ENCODE data around the gene PAFAH1B1. TPM values are rescaled to one million over a fixed set of nuclear protein-coding genes. Genes with fewer than 3 reads are reported as not detected.

The PAFAH1B1 gene
- total and polyA plus RNA-seq, 2 donors (not counting 1 experiment from before 2014, with no cell fraction given): 41.4 to 170 TPM

DNA sequence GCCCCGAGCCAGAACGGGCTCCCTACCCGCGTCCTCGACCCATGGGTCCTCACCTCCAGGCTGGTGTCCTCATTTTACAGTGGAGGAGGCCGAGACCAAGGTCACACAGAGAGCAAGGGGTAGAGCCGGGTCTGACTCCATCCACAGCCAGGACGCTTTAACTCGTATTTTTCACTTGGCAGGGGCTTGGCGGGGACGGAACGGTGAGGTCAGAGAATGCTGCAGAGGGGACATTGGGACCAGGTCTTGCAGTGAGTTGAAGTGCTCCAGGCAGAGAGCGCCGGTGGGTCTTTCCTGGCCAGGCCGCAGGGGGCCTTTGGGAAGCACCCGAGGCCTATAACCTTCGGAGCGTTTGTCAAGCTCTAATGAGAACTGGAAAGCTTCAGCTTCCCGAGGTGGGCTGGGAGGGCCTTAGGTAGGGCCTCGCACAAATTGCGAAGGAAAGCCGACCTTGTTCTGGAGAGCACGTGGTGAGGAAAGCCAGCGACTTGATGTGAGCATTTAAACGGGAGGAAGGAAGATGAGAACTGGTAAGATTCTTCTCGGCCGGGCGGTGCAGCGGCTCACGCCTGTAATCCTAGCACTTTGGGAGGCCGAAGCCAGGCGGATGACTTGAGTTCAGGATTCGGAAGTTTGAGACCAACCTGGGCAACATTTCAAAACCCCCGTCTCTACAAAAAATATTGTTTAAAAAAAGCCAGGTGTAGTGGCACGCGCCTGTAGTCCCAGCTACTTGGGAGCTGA lies 119.0 kb downstream of the PAFAH1B1 start:
- Histone ChIP-seq H2AFZ (ENCODE audit: insufficient read depth, low read depth, low read length, poor library complexity, severe bottlenecking) (peak overlapping the region; percentile 99), H3K27ac (ENCODE audit: low read length in 2 of 2) (peak overlapping the region; percentile 46 to 69), H3K79me2 (ENCODE audit: control insufficient read depth, insufficient read depth, low read length) (peaks cover 45% of the 10 kb centered on the region), H3K4me3 (ENCODE audit: control extremely low read depth in 1 of 5, extremely low read depth in 1 of 5, insufficient read depth in 1 of 5, low read depth in 2 of 5, low read length in 4 of 5) (peak overlapping the region in 4 of 5 experiments; percentile 55 to 95 (median 68)), H3K9ac (ENCODE audit: low read length) (peak overlapping the region; percentile 83), H3K27me3 (replicated peaks in 1 of 4; ENCODE audit: control extremely low read depth in 1 of 4, control insufficient read depth in 3 of 4, insufficient read depth in 4 of 4, low read length in 3 of 4) (no peaks in the 10 kb centered on the region), H3K9me3 (ENCODE audit: control extremely low read depth in 1 of 3, control insufficient read depth in 2 of 3, insufficient read depth in 1 of 3, low read length in 2 of 3) (no peaks in the 10 kb centered on the region), H3K4me2 (replicated peaks; ENCODE audit: low read depth, low read length, poor library complexity, severe bottlenecking) (peak overlapping the region; percentile 95), H3K36me3 (replicated peaks in 1 of 2; ENCODE audit: control extremely low read depth in 1 of 2, control insufficient read depth in 1 of 2, extremely low read depth in 1 of 2, insufficient read depth in 2 of 2, low read length in 1 of 2) (no peaks in the 10 kb centered on the region), H3K4me1 (ENCODE audit: control insufficient read depth in 2 of 2, insufficient read depth in 2 of 2, low read length in 2 of 2) (peaks cover 29 to 47% of the 10 kb centered on the region in 2 donors), H4K20me1 (ENCODE audit: control insufficient read depth, insufficient read depth, low read length, poor library complexity, severe bottlenecking) (peaks cover 37% of the 10 kb centered on the region)
- H3K27me3 Mint-ChIP-seq: no peaks in the 10 kb centered on the region
- ATAC-seq (ENCODE audit: low read depth): no peak
- peak overlapping the region; percentile 86 for H3K27ac Mint-ChIP-seq
- peaks cover 37% of the 10 kb centered on the region for H3K4me1 Mint-ChIP-seq
- H3K9me3 Mint-ChIP-seq (ENCODE audit: insufficient read depth): no peaks in the 10 kb centered on the region
- peak overlapping the region; percentile 92 for H3K4me3 Mint-ChIP-seq
- intact Hi-C loops (cut with micrococcal nuclease): loop anchor here (5.0 kb wide), 2 partner anchors 115 to 375 kb away; partner anchors contain the start of genes SGSM2 and TSR1
- ChIA-PET POLR2A (no interaction called here), CTCF (no interaction called here)
- no peak for TF ChIP-seq EZH2 (IDR thresholded peaks at IDR 0.05; ENCODE audit: borderline replicate concordance, insufficient read depth, low read depth, low read length, poor library complexity, severe bottlenecking)
- TF ChIP-seq, protein P1, sequence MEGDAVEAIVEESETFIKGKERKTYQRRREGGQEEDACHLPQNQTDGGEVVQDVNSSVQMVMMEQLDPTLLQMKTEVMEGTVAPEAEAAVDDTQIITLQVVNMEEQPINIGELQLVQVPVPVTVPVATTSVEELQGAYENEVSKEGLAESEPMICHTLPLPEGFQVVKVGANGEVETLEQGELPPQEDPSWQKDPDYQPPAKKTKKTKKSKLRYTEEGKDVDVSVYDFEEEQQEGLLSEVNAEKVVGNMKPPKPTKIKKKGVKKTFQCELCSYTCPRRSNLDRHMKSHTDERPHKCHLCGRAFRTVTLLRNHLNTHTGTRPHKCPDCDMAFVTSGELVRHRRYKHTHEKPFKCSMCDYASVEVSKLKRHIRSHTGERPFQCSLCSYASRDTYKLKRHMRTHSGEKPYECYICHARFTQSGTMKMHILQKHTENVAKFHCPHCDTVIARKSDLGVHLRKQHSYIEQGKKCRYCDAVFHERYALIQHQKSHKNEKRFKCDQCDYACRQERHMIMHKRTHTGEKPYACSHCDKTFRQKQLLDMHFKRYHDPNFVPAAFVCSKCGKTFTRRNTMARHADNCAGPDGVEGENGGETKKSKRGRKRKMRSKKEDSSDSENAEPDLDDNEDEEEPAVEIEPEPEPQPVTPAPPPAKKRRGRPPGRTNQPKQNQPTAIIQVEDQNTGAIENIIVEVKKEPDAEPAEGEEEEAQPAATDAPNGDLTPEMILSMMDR (IDR thresholded peaks at IDR 0.05): no peak
- 81% methylated on average over 36 of the region's 36 CpGs for WGBS (ENCODE audit: insufficient coverage)
- no peak for DNase-seq

- Histone ChIP-seq H3K9me3 (ENCODE audit: control extremely low read depth in 1 of 3, control insufficient read depth in 2 of 3, insufficient read depth in 1 of 3, low read length in 2 of 3) (no peaks in the 10 kb centered on the region), H3K4me2 (replicated peaks; ENCODE audit: low read depth, low read length, poor library complexity, severe bottlenecking) (no peak overlapping the region), H2AFZ (ENCODE audit: insufficient read depth, low read depth, low read length, poor library complexity, severe bottlenecking) (no peak overlapping the region), H3K36me3 (replicated peaks in 1 of 2; ENCODE audit: control extremely low read depth in 1 of 2, control insufficient read depth in 1 of 2, extremely low read depth in 1 of 2, insufficient read depth in 2 of 2, low read length in 1 of 2) (no peaks in the 10 kb centered on the region), H4K20me1 (ENCODE audit: control insufficient read depth, insufficient read depth, low read length, poor library complexity, severe bottlenecking) (peaks cover 23% of the 10 kb centered on the region), H3K4me1 (ENCODE audit: control insufficient read depth in 2 of 2, insufficient read depth in 2 of 2, low read length in 2 of 2) (peaks cover 24 to 33% of the 10 kb centered on the region in 2 donors), H3K9ac (ENCODE audit: low read length) (no peak overlapping the region), H3K79me2 (ENCODE audit: control insufficient read depth, insufficient read depth, low read length) (peaks cover 31% of the 10 kb centered on the region), H3K4me3 (ENCODE audit: control extremely low read depth in 1 of 5, extremely low read depth in 1 of 5, insufficient read depth in 1 of 5, low read depth in 2 of 5, low read length in 4 of 5) (no peak overlapping the region), H3K27ac (ENCODE audit: low read length in 2 of 2) (no peak overlapping the region), H3K27me3 (replicated peaks in 1 of 4; ENCODE audit: control extremely low read depth in 1 of 4, control insufficient read depth in 3 of 4, insufficient read depth in 4 of 4, low read length in 3 of 4) (no peaks in the 10 kb centered on the region)
- no peaks in the 10 kb centered on the region for H3K9me3 Mint-ChIP-seq (ENCODE audit: insufficient read depth)
- H3K27ac Mint-ChIP-seq: no peak overlapping the region
- no peaks in the 10 kb centered on the region for H3K27me3 Mint-ChIP-seq
- intact Hi-C loops (cut with micrococcal nuclease): loop anchor here (5.0 kb wide), 2 partner anchors 113 to 377 kb away; partner anchors contain the start of genes SGSM2 and TSR1
- 92% methylated on average over 4 of the region's 9 CpGs for WGBS (ENCODE audit: insufficient coverage)
- POLR2A ChIA-PET: no interaction called here
- ATAC-seq (ENCODE audit: low read depth): no peak
- peak overlapping the region; percentile 30 for H3K4me3 Mint-ChIP-seq
- CTCF ChIA-PET: no interaction called here
- DNase-seq: no peak
- TF ChIP-seq EZH2 (IDR thresholded peaks at IDR 0.05; ENCODE audit: borderline replicate concordance, insufficient read depth, low read depth, low read length, poor library complexity, severe bottlenecking): no peak
- TF ChIP-seq, protein P1 (IDR thresholded peaks at IDR 0.05): no peak
- H3K4me1 Mint-ChIP-seq: peaks cover 30% of the 10 kb centered on the region
Observed at GRCh38 chr17:2713881-2714280, 120.4 kb downstream of the PAFAH1B1 start.

Measured in B cell (primary cell).